NOMO-1 (cell line): Measurements from ENCODE around the gene SERPINF2.
"Not testable (repeated sequence)": the region's sequence is repeated elsewhere in the genome, so short reads cannot be mapped to it uniquely, and the experiment has no call there.

Source experiments
- DNase-seq, 2 experiments: peaks; one replicate each; lab custom pipeline; 2025; ENCODE audit not compliant: unreplicated experiment in 2 of 2; lab: John Stamatoyannopoulos, UW

The SERPINF2 gene

DNA sequence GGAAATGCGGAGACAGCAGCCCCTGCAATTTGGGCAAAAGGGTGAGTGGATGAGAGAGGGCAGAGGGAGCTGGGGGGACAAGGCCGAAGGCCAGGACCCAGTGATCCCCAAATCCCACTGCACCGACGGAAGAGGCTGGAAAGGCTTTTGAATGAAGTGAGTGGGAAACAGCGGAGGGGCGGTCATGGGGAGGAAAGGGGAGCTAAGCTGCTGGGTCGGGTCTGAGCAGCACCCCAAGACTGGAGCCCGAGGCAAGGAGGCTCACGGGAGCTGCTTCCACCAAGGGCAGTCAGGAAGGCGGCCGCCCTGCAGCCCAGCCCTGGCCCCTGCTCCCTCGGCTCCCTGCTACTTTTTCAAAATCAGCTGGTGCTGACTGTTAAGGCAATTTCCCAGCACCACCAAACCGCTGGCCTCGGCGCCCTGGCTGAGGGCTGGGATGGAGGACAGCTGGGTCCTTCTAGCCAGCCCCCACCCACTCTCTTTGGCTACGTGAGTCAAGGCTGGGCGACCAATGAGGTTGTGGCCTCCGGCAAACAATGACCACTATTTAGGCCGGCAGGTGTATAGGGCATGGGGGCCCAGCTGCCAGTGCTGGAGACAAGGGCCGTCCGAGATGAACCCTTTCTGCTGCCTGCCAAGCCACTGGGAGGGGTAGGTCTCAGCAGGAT, 19.7 kb downstream of the SERPINF2 start:
- no peak for DNase-seq

DNA sequence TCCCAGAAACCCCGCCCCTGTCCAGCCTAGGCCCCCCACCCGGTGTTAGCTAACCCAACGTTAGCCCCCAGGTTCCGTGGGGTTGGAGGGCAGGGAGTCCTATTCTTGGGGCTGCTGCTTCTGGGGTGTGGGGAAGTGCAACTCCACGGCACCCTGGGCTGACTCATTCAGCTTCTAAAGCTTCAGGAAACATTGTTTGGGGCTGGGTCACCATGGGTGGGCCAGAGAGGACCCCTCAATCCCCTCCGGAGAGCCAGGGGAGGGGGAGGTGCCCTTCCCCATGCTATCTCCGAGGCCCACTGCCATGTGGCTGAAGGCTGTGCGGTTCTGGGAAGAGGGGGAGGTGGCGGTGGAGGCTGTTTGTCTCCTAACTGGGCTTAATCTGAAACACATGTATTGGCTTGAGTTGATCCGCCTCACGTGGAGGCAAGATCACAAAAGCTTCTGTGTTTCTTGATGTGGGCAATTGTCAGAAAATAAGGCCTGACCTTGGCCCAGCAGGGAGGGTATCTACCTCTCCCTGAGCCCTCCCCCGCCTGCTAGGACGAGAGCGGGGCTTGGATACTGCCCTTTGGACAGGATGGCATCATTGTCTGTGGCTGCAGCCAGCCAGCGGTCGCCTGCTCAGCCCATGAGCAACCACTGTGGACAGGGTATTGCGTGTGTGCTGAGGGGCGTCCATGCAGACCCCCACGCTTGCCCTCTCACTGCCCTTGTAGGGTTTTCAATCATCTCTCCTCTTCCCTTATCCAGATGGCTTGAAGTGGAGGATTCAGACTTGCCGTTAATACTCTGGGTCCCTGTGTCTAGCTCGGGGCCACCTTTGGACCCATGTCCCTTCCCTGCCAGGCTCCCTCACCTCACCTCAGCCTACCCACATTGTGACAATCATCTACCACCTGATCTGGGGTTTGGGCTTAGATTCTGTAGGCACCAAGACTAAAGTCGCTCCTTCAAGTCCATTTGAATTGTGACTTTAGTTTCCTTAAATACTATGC, 20.5 kb downstream of the SERPINF2 start:
- peak in 1 of 2 experiments; percentile 18 for DNase-seq

DNA sequence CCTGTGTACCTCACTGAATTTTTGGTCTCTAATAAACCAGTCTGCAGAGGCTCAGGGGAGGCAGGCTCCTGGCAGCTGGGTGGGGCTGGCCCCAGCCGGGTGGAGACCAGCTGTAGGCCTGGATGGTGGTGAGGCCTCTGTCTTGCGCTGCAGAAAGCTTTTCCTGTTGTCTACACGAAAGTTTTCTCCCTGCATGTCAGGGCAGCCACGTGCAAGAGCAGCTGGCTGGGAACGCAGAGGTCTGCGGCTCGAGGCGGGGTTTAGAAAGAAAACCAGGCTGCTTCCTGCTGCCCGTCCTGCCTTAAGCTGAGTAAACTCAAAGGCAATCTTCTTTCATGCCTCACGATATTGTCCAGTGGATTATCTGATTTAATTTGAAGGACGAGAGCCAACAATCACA, 21.6 kb downstream of the SERPINF2 start:
- peak; percentile 59 to 73 for DNase-seq

DNA sequence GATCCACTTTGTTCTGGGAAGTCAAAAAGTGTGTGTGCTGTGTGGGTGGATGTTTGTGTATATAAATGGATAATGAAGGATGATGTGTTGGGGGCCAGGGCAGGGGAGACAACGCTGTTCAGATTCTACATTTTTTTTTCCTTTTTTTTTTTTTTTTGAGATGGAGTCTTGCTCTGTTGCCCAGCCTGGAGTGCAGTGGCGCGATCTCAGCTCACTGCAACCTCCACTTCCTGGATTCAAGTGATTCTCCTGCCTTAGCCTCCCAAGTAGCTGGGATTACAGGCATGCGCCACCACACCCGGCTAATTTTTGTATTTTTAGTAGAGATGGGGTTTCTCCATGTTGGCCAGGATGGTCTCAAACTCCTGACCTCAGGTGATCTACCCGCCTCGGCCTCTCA, 22.0 kb downstream of the SERPINF2 start:
- not testable (repeated sequence) for DNase-seq

DNA sequence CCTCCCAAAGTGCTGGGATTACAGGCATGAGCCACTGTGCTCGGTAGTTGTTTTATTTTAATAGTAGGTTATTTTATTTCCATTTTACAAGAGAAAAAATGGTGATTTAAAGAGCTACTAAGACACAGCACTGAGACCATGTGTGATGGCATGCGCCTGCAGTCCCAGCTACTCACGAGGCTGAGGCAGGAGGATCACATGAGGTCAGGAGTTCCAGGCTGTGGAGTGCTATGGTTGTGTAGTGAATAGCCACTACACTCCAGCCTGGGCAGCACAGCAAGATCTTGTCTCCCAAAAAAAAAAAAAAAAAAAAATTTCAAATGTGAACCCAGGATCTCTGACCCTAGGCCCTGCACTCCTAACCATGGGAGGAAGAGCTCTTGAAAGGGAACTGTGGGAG, 22.9 kb downstream of the SERPINF2 start:
- DNase-seq, result no peak

DNA sequence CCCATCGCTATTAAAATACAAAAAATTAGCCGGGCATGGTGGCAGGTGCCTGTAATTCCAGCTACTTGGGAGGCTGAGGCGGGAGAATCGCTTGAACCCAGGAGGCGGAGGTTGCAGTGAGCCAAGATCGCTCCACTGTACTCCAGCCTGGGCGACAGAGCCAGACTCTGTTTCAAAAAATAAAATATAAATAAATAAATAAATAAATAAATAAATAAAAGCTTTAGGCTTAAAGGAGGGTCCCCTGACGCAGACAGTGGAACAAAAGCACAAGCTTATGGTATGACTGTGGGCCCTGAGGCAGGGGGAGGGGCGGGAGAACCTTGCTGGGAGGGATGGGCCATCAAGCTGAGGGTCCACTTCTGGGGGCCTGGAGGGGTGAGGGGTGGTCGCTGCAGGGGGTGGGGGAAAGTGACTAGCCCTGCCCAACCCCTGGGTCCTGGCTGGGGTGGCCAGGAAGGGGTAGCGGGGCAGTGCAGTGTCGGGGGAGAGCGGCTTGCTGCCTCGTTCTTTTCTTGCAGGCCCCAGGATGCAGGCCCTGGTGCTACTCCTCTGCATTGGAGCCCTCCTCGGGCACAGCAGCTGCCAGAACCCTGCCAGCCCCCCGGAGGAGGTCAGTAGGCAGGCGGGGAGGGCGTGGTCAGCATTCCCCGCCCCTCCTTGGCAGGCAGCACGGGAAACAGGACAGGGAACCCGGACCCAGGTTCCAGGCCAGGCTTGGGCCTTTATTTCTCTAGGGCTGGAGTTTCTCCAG, 23.9 kb downstream of the SERPINF2 start:
- DNase-seq, result no peak

DNA sequence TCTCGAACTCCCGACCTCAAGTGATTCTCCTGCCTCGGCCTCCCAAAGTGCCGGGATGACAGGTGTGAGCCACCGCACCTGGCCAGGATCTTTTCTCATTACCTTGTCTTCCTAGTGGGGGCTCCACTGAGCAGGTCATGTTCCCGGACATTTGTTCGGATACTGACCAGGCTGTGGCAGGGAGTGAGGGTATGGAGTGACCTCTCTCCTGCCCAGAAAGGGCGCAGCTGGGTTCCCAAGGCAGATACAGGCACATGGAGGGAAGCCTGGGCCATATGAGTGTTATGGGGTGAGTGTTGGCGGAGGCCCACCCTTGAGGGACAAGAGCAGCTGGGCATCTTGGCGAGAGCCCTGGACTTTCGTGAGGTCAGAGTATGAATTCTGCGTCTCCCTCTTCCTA, 24.7 kb downstream of the SERPINF2 start:
- DNase-seq, result no peak

DNA sequence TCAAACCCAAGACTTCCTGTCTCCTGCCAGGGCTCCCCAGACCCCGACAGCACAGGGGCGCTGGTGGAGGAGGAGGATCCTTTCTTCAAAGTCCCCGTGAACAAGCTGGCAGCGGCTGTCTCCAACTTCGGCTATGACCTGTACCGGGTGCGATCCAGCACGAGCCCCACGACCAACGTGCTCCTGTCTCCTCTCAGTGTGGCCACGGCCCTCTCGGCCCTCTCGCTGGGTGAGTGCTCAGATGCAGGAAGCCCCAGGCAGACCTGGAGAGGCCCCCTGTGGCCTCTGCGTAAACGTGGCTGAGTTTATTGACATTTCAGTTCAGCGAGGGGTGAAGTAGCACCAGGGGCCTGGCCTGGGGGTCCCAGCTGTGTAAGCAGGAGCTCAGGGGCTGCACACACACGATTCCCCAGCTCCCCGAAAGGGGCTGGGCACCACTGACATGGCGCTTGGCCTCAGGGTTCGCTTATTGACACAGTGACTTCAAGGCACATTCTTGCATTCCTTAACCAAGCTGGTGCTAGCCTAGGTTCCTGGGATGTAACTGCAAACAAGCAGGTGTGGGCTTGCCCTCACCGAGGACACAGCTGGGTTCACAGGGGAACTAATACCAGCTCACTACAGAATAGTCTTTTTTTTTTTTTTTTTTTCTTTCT, 27.3 kb downstream of the SERPINF2 start:
- DNase-seq, result no peak

DNA sequence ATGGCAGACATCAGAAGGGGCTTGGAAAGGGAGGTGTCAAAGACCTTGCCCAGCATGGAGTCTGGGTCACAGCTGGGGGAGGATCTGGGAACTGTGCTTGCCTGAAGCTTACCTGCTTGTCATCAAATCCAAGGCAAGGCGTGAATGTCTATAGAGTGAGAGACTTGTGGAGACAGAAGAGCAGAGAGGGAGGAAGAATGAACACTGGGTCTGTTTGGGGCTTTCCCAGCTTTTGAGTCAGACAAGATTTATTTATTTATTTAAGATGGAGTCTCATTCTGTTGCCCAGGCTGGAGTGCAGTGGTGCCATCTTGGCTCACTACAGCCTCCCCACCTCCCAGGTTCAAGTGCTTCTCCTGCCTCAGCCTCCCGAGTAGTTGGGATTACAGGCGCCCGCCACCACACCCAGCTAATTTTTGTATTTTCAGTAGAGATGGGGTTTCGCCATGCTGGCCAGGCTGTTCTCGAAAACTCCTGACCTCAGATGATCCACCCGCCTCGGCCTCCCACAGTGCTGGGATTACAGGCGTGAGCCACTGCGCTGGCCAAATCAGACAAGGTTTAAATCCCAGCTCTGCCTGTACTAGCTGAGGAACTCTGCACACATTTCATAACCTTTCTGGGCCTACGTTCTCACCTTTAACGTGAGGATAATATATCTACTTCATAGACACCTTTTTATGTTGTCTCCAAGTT, 30.5 kb downstream of the SERPINF2 start:
- DNase-seq, result not testable (repeated sequence)

DNA sequence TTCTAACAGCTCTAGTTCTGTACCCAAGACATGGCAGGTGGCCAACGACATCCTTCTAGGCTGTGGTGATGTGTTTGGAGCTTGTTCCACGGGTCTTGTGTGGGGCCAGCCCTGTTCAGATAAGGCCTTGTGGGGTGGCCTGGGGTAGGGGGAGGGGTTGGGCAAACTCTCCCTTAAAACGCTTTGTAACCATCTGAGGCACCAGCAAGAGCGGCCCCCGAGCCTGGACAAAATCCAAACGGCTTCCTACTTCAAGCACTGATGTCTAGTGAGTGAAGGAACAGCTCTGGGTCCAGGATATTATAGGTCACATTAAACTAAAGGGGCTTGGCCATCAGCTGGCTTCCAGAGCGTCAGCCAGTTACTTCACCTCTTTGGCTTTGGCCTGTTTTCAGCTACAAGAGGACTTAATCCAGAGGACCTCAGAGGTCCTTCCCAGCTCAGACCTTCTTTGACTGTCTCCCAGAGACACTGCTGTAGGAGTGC, 31.1 kb downstream of the SERPINF2 start:
- no peak for DNase-seq

DNA sequence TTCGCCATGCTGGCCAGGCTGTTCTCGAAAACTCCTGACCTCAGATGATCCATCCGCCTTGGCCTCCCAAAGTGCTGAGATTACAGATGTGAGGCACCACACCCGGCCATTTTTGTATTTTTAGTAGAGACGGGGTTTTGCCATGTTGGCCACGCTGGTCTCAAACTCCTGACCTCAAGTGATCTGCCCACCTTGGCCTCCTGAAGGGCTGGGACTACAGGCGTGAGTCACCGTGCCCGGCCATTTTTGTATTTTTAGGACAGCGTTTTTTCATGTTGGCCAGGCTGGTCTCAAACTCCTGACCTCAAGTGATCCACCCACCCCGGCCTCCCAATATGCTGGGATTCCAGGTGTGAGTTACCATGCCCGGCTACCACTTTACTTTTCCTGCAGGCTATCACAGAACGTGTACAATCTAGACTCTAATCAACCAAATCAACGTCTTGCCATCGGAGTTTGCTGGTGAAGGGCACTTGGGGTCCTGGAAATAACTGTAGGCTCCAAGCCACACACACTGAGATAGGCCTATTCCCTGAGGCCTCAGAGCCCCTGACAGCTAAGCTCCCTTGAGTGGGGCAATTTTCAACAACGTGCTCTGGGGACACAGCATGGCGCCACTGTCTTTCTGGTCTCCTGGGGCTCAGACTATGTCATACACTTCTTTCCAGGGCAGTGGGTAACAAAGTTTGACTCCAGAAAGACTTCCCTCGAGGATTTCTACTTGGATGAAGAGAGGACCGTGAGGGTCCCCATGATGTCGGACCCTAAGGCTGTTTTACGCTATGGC, 31.9 kb downstream of the SERPINF2 start:
- DNase-seq, result no peak

DNA sequence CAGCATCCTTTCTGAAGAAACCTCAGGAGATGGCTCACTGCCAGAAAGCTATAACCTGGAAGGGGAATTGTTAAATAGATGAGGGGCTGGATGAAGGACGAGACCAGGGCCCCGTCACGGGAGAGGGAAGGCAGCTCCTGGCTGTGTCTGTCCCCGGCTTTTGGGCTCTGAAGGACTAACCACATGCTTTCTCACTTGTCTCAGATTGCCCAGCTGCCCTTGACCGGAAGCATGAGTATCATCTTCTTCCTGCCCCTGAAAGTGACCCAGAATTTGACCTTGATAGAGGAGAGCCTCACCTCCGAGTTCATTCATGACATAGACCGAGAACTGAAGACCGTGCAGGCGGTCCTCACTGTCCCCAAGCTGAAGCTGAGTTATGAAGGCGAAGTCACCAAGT, 33.7 kb downstream of the SERPINF2 start:
- no peak for DNase-seq

DNA sequence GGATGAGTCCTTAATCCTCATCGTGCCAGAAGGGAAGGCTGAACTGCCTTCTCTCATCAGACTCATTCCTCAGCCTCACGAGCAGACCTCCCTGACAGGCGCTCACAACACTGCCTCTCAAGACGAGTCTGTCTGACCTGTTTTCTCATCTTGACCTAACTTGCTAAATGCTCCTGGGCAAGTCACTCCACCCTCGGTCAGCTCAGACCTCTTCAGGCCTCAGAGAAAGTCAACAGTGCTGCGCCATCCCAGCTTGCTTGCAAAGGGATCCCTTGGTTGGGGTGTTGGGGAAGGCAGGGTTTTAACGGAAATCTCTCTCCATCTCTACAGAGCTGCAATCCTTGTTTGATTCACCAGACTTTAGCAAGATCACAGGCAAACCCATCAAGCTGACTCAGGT, 34.2 kb downstream of the SERPINF2 start:
- no peak for DNase-seq

DNA sequence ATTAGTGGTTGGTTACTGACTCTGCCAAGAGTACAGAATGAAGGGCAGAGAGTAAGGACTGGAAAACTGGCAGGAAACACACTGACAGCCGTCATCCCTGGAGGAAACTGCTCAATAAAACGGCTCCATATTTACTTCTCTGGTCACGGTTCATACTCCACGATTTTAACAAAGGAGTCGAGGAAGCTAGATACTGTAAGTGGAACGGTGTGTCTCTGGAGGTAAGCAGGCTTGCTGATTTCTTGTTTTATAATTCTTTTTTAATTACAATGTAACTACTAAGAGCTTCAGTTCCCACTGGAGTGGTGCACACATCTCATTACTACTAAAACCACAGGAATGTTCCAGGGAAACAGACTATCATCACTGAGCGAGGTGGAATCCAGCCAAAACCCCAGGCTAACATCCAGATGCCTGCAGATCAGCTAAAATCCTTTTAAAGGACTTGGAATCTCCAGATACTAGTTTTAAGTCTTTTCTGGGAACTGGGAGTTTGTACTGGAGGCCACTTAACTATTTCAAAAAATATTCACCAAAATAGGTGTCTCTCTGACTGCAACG, 37.0 kb downstream of the SERPINF2 start:
- no peak for DNase-seq

DNA sequence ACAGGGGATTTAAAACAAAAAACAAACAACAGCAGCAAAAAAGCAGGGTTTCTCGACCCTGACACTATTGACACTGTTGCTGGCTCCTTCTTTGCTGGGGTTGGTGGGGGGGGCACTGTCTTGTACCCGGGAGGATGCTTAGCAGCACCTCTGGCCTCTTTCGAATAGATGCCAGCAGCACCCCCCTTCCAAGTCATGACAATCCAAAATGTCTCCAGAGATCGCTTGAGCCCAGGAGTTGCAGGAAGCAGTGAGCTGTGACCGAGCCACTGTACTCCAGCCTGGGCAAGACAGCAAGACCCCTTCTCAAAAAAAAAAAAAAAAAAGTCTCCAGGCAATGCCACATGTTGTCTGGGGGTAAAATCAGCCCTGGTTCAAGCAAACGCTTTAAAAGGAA, 39.5 kb downstream of the SERPINF2 start:
- no peak for DNase-seq

DNA sequence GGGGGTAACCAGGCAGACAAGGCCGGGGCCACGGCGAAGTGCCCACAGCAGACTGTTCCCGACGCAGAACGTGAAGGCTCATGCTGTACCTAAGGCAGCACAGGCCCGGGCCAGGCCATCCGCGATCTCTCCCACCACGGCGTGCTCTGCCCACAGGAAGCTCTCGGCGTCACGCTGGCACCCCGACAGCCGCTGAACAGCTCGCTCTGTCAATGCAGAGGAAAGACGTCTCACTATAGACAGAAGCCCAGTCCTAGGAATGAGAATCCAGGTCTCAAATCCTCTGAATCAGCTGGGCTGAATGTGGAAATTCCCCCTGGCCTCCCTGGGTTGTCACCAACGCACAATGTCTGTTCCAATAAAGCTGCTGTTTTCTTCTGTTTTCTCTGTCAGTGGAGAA, 40.6 kb downstream of the SERPINF2 start:
- DNase-seq, result no peak

DNA sequence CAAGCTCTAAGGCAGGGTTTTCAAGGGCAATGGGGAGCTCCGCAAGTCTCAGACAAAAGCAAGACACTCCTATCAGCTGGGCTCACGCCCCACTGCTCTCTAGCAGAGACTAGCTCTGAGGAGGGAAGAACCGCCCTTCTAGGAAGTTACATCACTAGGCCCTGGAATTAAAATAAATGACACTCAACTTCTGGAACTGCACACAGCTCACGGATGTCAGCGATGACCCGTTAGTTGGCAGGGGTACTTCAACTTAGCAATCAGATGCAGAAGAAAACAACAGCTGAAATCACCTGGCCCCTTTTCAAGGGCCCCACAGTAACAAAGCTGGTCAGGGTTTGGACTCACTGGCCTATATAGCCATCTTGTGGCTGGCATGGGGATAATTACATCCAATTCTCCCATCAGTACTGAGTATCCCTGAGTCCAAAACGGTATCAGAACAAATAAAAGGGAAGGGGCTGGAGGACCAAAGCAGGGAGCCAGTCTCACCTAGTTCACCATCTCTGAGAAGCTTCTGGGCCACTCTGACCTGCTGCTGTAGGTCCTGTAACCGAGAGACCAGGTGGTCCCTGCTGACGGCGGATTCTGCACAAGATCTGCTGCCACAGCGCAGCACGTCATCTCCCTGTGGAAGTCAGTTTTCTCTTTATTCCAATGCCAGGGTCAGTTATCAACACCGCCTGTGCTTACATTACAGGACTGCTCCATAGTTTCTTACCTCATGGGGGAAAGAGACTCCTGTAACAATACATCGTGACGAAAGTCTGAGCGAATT, 41.4 kb downstream of the SERPINF2 start:
- DNase-seq, result no peak

DNA sequence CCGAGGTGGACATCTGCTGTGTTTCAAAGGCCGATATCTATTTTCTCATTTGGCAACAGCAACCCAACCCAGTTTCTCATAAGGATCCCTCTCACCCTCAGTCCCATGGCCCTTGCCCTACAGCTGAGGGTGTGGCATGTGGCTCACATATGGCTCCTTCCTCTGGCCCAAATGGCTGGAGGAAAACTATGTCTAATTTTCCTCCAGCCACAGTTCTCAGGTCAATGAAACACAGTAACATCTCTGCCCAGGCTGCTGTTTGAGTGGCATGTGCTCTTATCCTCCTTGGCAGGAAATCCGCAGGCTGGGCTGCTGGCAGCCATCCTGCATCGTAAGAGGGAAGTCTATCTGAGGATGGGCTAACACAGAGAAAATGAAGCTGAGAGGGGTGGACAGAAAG, 43.3 kb downstream of the SERPINF2 start:
- DNase-seq, result no peak
